GM08714 (cell line): ENCODE results near the gene MTO1.
"Not testable (repeated sequence)": the region's sequence is repeated elsewhere in the genome, so short reads cannot be mapped to it uniquely, and the experiment has no call there.

Source experiments
- H3K4me3 ChIP-seq: fragments of 200-500 bp; sonication (Bioruptor generic); 2 replicates; pipeline ENCODE4 v1.5.1; 2014; ENCODE audit warnings: mild to moderate bottlenecking, low read length, inconsistent platforms
- ZNF274 ChIP-seq: IDR thresholded peaks from 2 replicates; pipeline ENCODE4 v1.6.1; 2012; ENCODE audit warnings: mild to moderate bottlenecking, low read depth, low read length

MTO1 gene

DNA sequence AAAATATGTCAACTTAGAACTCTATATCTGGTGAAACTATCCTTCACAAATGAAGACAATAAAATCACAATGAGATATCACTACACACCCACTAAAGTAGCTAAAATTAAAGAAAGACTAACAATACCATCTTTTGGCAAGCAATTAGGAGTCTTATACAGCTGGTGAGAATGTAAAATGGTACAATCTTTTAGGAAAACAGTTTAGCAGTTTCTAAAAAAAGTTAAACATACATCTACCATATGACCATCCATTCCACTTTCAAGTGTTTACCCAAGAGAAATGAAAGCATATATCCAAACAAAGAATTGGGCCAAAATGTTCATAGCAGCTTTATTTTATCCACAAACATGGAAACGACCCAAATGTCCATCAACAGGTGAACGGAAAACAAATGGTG lies 73.1 kb downstream of the MTO1 start:
- no peak overlapping the region for H3K4me3 ChIP-seq
- no peak for TF ChIP-seq ZNF274

DNA sequence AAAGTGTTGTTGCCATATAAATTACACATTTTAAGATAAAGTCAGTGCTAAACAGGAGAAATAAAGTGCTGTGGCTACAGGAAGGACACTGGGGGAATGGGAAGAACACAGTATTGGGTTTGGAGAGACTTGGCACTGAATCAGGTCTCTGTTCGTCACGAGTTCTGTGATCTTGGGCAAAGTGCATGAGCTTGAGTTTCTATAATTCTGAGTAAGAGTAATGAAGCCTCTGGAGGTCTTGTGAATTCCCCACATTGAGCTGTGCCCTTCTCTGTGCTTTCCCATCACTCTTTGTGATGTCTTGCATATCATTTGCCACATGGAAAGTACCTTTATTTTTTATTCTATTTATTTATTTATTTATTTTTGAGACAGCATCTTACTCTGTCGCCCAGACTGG lies 76.1 kb downstream of the MTO1 start:
- no peak overlapping the region for H3K4me3 ChIP-seq
- TF ChIP-seq ZNF274, result no peak

DNA sequence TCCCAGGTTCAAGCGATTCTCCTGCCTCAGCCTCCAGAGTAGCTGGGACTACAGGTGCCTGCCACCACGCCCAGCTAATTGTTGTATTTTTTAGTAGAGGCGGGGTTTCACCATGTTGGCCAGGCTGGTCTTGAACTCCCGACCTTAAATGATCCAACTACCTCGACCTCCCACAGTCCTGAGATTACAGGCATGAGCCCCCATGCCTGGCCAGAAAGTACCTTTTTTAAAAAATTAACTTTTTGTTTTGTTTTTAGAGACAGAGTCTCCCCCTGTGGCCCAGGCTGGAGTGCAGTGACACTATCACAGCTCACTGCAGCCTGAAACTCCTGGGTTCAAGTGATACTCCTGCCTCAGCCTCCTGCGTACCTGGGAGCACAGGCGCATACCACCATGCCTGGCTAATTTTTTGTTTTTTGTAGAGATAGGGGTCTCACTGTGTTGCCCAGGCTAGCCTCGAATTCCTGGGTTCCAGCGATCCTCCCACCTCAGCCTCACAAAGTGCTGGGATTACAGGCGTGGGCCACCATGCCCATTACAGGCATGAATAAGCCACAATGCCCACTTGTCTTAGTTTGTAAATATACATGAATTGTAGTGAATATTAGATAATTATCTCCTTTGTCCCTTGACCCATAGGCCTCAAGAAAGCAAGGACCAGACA lies 76.7 kb downstream of the MTO1 start:
- no peak overlapping the region for H3K4me3 ChIP-seq
- no peak for TF ChIP-seq ZNF274

DNA sequence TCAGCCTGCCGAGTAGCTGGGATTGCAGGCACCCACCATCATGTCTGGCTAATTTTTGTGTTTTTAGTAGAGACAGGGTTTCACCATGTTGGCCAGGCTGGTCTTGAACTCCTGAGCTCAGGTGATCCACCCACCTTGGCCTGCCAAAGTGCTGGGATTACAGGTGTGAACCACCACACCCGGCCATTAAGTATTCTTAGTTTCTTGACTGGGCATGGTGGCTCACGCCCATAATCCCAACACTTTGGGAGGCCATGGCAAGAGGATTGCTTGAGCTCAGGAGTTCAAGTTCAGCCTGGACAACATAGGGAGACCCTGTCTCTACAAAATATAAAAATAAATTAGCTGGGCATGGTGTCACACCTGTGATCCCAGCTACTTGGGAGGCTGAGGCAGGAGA lies 80.9 kb downstream of the MTO1 start:
- H3K4me3 ChIP-seq, result not testable (repeated sequence)

DNA sequence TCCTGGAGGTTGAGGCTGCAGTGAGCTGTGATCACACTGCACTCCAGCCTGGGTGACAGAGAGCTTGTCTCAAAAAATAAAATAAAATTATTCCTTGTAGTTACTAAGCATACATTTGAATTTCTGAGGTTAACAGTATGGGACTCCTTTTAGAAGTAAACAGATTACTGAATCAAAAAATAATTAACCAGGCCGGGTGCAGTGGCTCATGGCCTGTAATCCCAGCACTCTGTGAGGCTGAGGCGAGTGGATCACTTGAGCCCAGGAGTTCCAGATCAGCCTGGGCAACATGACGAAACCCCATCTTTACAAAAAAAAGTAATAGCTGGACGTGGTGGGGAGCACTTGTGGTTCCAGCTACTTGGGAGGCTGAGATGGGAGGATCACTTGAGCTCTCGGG lies 81.4 kb downstream of the MTO1 start:
- TF ChIP-seq ZNF274, result no peak
- H3K4me3 ChIP-seq, result no peak overlapping the region

DNA sequence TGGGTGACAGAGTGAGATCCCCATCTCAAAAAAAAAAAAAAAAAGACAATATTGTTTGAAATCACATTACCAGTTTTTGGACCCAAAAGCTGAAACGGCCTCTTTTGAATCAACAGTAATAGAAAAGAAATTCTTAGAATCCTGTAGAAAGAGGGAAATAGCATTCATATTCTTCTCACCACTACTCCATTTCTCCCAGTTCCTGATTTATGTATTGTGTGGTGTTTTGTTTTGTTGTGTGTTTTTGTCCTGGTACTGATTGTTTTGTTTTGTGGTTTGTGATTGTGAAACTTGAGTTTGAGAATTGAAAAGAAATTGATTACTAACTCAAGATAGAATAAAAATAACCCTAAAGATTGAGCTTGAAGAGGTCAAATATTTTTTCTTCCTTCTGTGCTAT lies 85.5 kb downstream of the MTO1 start:
- TF ChIP-seq ZNF274, result no peak

DNA sequence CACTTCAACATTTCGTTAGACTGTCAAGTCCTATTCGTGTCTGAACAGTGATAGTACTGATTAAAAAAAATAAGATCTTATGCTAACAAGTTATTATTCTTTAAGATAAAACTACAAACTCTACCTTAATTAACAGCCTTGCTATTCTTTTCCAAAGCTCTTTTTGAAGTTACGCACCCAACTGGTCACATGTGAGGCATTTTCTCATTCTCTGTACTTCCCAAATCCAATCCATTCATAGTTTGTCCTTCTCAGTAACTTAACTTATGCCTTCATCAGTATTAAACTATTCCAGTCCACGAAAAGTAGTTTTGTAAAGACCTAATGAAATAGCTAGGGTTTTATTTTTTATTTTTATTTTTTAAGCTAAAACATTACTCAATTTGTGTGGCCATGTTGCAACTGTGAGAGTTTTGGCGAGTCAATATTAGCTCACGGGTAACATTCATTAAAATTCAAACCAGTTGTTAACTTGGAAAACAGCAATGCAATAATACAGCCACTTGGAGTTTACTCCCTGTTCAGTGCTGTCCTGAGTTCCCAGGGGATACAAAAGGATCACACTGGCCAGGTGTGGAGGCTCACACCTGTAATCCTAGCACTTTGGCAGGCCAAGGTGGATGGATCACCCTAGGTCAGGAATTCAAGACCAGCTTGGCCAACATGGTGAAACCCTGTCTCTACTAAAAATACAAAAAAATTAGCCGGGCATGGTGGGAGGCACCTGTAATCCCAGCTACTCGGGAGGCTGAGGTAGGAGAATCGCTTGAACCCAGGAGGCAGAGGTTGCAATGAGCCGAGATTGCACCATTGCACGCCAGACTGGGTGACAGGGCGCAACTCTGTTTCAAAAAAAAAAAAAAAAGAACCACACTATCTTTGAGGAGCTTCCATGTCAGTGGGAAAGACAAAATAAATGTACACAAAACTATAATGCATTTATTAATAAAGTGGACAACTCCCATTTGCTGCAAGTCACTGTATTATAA lies 87.2 kb downstream of the MTO1 start:
- TF ChIP-seq ZNF274, result no peak
- H3K4me3 ChIP-seq, result no peak overlapping the region

More for the DNA sequence above, 85.5 kb downstream of the MTO1 start:
- H3K4me3 ChIP-seq, result no peak overlapping the region

DNA sequence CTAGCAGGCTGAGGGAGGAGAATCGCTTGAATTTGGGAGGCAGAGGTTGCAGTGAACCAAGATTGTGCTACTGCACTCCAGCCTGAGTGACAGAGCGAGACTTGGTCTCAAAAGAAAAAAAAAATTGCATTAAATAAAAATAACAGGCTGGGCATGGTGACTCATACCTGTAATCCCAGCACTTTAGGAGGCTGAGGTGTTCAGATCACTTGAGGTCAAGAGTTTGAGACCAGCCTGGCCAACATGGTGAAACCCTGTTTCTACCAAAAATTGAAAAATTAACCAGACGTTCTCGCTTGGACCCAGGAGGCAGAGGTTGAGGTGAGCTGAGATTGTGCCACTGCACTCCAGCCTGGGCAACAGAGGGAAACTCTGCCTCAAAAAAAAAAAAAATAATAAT lies 89.6 kb downstream of the MTO1 start:
- H3K4me3 ChIP-seq, result not testable (repeated sequence)

DNA sequence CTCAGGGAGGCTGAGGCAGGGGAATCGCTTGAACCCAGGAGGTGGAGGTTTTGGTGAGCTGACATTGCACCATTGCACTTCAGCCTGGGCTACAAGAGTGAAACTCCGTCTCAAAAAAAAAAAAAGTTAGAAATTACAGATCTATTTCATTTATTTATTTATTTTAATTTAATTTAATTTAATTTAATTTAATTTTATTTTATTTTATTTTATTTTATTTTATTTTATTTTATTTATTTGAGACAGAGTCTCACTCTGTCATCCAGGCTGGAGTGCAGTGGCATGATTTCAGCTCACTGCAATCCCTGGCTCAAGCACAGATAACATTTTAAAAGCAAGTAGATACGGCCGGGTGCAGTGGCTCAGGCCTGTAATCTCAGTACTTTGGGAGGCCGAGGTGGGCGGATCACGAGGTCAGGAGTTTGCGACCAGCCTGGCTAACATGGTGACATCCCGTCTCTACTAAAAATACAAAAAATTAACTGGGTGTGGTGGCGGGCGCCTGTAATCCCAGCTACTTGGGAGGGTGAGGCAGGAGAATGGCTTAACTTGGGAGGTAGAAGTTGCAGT lies 93.9 kb downstream of the MTO1 start:
- not testable (repeated sequence) for H3K4me3 ChIP-seq

DNA sequence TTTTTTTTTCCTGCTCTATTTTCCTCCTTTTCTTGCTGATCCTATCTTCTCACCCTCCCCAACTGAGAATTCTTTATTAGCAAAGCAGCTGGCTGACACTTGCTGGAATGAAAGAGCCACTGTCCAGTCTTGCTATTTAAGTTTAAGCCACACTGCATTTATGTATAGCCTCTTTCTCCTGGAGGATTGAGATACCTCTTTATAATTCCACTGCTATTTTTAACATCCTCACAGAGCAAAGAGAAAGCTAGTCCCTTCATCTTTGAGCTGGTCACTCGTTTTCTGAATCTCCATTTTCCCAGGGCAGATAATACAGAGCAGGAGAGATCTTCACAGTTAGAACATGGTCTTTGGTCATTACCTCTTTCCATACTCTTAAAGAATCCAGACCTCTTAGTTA lies 95.3 kb downstream of the MTO1 start:
- no peak for TF ChIP-seq ZNF274
- H3K4me3 ChIP-seq, result no peak overlapping the region
